ENCODE measurements around the gene CACNA1I. TPM values are rescaled to one million over a fixed set of nuclear protein-coding genes. Genes with fewer than 3 reads are reported as not detected.

Gene CACNA1I
- total RNA-seq, 1 donor from 2014 or later: 0.75 TPM

DNA sequence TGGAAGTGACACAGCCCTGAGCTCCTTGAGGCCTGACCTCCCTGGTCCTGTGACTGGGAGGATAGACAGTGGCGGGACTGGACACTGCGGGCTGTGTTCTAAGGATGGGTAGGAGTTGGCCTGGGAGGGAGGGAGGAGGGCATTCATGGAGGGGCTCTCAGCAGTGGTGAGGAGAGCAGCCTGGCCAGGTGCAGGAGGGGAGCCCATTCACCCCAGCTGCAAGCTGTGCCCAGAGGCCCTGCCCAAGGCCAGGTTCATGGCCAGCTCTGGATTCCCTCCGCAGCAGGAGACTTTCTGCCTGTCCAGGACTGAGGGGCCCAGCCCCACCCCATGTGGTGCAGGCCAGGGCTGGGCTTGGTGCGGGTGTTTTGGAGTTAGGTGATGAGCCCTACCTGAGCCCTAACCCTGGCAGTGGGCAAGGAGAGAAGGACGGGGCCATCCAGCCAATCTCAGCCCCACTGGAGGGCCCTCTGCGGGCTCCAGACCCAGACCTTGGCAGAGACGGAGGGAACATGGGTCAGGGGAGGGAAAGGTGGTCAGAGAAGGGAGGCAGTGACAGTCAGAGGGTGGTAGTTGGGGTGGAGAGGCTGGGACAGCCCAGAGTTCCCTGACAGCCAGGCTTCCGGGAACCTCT lies 26.8 kb downstream of the CACNA1I start:
- DNase-seq (ENCODE audit: low spot score): no peak

DNA sequence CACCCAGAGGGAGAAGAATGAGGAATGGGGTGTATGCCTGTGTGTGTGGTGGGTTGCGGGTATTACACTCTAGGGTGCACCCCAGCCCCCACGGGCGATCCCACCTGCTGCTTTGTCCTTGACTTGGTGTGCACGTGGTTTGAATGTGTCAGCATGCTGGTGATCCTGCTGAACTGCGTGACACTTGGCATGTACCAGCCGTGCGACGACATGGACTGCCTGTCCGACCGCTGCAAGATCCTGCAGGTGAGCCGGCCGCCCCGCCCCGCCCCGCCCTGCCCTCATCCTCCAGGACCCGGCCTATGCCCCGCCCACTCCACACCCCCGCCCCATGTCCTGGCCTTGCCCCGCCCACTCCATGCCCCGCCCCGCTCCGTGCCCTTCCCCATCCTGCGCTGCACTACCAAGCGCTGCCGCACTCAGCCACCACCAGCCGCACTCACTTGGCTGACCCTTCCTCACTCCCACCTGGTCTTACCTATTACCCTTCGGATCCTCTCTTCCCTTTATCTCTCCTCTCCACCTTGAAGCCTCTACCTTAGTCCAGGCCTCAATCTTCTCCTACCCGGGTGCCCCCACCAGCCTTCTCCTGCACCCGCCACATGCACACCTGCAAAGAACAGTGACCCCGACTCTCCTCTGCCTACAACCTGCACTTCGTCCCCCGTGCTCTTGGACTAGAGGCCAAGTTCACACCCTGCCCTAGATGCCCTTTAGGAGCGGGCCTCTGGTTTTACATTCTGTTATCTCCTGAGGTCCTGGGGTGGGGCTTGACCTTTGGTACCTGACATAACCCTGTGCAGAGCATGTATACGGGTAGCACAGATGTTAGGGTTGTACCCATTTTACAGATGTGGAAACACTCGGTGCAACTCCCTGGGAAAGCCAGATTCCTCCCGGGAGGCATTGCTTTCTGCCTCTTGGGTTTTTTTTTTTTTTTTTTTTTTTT lies 27.7 kb downstream of the CACNA1I start:
- DNase-seq (ENCODE audit: low spot score): peak; percentile 81

DNA sequence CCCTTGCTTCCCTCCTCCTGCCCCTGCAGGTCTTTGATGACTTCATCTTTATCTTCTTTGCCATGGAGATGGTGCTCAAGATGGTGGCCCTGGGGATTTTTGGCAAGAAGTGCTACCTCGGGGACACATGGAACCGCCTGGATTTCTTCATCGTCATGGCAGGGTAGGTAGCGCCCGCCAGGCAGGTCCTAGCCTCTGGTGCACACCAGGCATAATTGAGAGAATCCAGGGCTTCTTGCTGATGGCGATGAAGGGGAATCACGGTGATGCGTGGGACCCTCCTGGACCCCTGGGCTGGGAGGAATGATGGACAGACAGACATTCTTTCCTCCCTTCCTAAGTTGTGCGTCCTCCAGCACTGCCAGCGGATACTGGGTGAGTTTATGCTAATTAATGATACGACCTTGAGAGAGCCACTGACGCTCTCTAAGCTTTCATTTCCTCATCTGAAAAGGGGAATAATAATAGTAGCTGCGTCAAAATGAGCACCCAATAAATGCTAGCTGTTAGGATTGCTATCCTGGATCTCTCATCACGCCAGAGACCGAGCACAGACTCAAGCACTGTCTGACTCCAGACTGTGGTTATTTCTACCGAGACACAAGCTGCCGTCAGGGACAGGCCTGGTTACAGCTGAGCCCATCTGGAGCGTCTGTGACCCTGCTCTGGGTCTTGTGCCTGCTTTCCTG lies 30.1 kb downstream of the CACNA1I start:
- no peak for DNase-seq (ENCODE audit: low spot score)

DNA sequence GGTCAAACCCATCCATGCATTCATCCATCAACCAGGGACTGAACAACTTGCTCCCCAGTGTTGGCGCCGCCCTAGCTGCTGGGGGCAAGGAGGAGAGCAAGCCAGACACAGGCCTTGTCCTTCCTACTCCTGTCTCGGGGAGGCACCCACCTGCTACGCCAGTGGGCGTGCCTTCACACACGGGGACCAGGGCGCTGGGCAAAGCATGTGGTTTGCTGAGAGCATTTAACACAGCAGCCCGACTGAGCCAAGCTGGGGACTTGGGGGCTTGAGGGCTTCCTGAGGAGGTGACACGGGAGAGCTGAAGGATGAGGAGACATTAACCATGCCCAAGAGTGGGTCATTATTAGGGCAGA lies 30.6 kb downstream of the CACNA1I start:
- no peak for DNase-seq (ENCODE audit: low spot score)

DNA sequence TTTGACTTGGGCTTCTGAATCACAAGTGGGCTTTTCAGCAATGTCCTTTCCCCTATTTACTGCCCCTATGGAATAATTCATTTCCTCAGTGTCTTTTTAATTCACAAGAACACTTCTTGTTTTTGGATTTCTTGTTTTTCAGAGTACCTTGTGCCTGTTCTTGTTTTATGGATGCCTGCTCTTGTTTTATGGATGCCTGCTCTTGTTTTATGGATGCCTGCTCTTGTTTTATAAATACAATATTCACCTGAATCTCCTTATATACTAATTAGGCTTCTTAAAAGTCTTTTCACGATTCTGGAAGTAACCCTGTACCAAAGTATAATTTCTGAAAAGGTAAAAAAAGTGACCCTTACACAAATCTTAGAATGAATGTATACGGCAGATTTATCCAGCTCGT lies 32.8 kb downstream of the CACNA1I start:
- DNase-seq (ENCODE audit: low spot score): no peak

DNA sequence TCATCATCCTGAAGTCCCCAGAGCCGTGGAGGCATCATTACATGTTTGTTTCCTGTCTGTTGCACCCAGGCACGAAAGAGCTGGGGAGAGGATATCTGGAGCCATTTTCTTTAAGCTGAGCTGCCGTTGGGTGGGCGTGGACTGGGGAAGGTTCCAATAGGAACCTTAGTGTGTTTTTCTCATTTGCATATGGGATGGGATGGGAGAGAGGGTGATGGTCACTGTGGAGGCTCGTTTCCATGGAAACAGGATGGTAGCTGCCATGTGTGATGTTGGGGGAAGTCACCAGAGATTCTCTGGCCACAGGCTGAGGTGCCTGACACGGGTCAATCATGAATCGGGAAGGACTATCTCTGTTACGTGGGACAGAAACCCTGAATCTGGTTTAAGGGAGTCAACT lies 39.7 kb downstream of the CACNA1I start:
- no peak for DNase-seq (ENCODE audit: low spot score)

DNA sequence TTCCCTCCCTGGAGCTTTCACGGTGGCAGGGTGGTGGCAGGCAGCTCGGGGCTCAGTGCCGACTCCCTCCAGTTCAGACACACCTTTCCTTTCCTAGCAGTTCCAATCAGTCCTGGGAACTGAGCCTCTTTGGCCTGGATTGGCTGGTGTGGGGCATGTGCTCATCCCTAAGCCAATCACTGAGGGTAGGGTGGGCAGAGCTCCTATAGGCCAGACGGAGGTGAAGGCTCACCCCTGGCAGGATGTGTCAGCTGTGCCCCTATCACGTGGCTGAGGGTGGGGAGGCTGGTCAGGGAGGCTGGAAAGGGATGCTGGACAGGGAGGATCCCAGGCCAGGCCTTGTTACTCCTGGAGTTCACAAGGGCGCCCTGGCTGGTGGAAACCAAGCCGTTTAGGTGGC lies 40.2 kb downstream of the CACNA1I start:
- no peak for DNase-seq (ENCODE audit: low spot score)

DNA sequence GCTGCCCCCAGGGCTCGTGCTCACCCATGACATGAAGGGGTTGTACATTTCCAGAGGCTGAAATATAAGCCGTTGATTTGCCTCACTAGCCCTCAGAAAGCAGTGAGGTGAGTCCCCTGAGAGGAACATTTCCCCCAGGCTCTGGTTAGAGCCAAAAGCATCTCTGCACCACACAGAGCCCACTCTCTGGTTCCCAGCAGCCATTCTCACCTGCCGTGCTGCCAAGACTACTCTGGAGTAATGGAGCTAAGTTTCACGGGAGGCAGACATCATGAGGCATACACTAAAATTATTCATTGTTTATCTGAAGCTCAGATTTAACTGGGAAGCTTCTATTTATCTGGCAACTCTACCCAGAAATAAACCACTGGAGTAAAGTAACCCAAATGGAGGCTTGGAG lies 40.8 kb downstream of the CACNA1I start:
- DNase-seq (ENCODE audit: low spot score): no peak

DNA sequence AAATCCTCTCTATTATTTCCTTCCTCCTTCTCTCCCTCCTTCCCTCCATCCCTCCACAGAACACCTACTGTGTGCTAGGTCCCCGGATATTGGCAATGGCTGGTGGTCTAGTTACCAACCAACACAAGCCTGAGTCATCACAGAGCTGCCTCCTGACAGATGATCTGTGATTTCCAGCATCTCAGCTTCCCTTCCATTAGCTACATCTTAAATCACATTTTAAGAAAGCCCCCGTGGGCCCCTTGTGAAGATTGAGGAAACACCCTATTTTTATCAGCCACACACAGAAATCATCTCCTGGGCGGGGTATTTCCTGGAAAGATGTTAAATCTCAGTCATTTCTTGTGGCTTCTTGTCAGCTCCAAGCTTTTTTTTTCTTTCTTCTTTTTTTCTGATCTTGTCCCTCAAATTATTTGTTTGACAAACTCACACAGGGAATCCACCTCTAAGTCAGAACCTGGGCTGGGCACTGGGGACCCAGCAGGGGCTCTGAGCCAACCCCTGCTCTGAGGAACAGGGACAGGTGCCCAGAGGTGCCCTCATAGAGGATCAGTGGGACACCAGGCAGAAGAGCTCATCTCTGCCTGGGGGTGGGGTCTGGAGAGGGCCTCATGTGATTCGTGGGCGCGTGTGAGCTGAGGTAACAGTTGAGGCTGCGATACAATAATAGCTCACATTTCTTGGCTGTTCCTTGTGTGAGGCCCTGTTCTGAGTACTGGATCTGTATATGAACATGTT lies 42.4 kb downstream of the CACNA1I start:
- DNase-seq (ENCODE audit: low spot score): no peak

DNA sequence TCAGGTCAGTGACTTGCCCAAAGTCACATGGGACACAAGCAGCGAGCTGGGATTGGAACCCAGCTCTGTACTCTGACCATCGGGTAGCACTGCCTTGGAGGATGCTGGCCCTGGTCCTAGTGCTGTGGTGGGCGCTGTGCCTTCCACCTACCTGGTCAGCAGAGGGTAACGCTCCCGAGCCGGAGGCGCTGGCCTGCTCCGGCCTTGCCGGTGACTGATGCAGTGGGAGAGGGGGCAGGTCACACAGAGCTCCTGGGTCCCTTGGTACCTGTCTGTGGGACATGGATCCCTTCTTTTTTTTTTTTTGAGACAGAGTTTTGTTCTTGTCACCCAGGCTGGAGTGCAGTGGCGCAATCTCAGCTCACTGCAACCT lies 43.0 kb downstream of the CACNA1I start:
- no peak for DNase-seq (ENCODE audit: low spot score)

DNA sequence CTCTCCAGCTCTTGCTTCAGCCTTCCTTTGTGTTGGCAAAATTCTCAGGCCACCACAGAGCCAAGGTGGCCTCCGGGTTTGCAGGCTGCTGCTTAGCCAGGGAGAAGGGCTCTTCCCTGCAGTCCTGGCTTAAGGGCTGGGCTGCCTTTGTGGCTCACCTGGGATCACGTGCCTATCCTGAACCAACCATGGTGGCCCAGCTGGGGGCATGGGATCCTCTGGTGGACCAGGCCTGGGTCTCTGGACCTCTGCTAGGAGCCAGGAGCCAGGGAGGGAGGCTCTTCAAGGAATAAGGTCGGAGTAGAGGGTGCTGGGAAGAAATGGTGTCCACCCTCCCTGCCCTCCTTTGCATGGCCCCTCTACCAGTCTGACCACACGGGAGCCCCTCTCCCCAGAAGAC lies 43.9 kb downstream of the CACNA1I start:
- no peak for DNase-seq (ENCODE audit: low spot score)

DNA sequence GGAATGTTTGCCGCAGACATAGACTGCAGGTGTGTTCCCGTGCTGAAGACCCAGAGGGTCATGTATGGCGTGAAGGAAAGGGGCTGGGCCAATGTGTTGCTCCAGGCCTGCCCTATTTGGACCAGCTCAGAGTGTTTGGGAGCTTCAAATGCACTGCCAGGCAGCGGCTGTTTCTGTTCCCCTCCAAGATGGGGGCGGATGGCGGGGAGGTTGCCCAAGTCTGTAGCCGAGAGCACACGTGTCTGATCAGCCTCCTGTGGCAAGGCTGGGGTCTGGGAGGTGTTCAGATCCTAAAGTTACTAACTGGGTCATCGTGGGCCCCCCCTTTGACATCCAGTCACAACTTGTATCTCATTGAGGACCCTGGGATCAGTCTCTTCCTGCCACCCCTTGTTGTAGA lies 45.5 kb downstream of the CACNA1I start:
- DNase-seq (ENCODE audit: low spot score): no peak

DNA sequence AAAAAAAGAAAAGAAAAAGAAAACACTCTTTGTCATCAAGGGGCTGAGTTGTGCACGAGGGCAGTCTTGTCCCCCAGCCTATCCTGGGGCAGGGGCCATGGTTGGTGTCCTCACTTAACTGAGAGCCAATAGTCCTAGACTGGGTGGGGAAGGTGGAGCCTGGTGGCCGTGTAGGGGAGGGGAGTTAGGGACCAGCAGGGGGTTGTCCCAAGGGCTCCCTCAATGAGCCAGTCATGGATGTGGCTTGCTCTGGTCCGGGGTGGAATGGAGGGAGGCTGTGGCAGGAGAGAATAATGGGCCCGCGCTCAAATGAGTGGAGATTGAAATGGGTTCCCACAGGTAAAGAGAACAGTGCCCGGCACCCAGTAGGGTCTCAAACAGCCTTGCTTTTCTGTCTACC lies 46.2 kb downstream of the CACNA1I start:
- no peak for DNase-seq (ENCODE audit: low spot score)

DNA sequence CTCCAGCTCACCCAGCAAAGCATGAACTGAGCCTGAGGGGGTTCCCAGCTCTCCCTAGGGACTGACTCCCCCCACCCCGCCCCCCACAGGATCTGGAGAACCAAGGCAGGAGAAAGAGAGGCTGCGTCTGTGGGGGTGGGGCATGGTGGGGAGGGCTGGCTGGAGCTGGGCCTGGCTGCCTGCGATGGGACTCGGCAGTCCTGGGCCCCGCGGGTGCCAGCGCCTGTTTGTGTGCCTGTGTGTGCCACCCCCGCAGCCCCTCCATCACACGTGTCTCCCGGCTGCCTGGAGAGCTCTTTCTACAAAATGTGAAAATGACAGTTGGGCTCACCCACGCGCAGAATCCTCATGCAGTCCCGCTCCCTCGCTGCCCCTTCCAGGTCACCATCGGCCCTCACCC lies 46.8 kb downstream of the CACNA1I start:
- no peak for DNase-seq (ENCODE audit: low spot score)

DNA sequence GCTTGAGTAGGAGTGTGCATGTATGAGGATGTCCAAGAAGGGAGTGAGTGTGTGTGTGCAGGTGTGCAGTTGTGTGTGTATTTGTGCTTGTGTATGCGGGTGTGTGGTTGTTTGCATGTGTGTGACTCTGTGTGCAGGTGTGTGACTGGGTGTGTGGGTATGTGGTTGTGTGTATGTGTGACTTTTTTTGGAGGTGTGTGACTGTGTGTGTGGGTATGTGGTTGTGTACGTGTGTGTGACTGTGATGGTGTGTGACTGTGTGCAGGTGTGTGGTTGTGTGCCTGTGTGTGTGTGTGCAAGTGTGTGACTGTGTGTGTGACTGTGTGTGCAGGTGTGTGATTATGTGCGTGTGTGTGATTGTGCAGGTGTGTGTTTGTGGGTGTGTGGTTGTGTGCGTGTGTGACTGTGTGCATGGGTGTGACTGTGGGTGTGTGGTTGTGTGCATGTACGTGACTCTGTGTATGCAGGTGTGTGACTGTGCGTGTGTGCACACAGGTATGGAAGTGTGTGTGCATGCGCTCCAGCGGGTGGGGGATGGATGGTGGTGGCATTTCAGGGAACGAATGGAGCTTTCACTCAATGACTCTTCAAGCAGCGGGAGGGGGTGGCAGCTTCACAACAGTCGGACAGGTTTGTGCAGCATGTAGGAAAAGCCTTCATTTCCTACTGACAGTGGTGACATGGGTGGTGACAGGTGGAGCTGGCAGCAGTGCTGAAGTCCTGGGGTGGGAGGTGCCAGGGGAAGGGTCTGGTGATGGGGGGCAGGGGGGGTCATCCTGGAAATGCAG lies 47.6 kb downstream of the CACNA1I start:
- no peak for DNase-seq (ENCODE audit: low spot score)

DNA sequence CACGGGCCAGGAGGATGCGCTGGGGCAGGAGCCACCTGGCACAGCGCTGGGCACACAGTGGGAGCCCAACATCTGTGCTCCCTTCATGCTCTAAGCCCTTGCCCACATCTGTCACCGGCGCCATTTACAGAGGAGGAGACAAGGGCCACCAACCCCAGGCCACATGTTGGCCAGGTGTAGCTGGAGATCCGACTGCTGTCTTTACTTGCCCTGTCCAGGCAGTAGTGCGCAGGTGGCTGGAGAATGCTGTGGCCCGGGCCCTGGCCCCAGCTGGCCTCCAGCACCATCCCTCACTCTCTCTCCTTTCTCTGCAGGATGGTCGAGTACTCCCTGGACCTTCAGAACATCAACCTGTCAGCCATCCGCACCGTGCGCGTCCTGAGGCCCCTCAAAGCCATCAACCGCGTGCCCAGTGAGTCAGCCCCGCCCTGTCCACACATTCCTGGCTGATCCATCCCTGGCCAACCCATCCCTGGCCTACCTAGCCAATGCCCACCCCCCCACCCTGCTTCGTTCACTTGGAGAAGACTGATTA lies 48.5 kb downstream of the CACNA1I start:
- DNase-seq (ENCODE audit: low spot score): no peak

DNA sequence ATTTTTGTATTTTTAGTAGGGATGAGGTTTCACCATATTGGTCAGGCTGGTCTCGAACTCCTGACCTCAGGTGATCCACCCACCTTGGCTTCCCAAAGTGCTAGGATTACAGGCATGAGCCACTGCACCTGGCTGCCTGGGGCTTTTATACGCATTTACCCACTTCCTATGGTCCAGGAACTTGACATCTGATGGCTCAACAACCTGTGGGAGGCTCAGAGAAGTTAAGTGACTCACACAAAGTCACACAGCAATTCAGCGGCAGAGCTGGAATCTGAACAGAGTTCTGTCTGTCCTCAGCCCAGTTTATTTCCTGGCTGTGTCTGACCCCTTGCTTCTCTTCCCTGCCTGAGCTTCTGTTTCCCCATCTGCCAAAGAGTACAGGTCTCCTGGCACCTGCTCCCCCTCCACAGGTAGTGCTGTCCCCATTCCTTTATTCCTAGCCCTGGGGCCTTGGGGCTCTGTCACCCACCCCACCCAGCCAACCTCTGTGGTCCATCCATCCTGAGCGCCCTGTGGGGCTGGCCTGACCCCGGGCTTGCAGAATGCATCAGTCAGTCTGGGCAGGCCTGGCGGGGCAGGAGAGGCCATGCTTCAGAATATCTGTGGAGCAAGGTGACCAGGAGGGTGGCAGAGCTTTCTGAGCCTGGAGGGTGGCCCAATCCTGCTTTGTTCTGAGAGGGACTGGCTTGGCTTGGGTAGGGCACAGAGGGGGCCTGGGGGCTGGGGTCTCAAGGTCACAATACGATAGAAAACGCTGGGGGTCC lies 50.6 kb downstream of the CACNA1I start:
- no peak for DNase-seq (ENCODE audit: low spot score)

DNA sequence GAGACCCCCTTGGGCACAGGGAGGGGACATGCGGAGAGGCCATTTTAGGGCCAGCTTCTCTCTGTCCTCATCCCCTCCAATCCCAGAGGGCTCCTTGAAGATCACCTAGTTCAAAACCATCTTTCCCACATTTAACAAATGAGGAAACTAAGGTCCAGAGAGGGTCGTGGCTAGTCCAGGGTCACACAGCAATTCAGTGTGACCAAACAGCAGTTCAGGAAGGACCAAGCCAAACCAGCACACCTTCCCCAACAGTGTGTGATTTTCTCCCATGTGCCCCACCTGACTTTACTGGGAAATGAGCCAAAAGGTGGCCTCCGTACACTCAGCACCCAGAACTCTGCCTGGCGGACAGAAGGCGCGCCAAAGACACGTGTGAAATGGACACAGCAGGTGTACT lies 51.3 kb downstream of the CACNA1I start:
- DNase-seq (ENCODE audit: low spot score): no peak

DNA sequence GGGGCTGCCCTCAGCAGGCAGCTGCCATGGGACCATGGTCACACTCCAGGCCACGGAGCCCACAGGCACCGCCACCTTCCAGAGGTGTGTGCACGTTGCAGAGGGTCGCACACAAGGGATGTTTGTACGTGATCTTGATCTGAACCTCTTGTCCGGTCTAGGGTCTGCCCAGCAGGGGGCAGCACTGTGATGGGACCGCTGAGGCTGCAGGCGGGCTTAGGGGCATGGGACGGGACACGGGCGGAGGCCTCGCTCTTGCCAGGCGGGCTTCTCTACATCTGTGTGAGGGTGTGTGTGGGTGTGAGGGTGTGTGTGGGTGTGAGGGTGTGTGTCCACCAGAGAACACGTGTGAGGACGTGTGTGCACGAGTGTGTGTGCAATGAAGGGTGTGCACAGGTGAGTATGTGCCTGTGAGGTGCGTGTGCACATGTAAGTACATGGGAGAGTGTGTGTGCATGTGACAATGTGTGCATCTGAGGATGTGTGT lies 52.4 kb downstream of the CACNA1I start:
- no peak for DNase-seq (ENCODE audit: low spot score)
